SK-N-DZ (cell line): Measurements from ENCODE around the gene PEPD.

Source experiments
- DNase-seq: peaks from one replicate; pipeline ENCODE4 v3.0.0-alpha.2; 2015; ENCODE audit warnings: low spot score

The PEPD gene

GRCh38 chr19:33407716-33408115, 113.9 kb downstream of the PEPD start:
- no peak for DNase-seq

- no peak for DNase-seq
Measured at GRCh38 chr19:33407140-33407551, 114.4 kb downstream of the PEPD start.

- DNase-seq, result peak; percentile 68
Measured at GRCh38 chr19:33406521-33407139, 115.0 kb downstream of the PEPD start.

GRCh38 chr19:33405553-33406461, 115.8 kb downstream of the PEPD start:
- DNase-seq, result no peak

- DNase-seq, result no peak
Measured at GRCh38 chr19:33405254-33405552, 116.4 kb downstream of the PEPD start.

- no peak for DNase-seq
Measured at GRCh38 chr19:33404506-33405253, 116.9 kb downstream of the PEPD start.

- no peak for DNase-seq
Measured at GRCh38 chr19:33403973-33404304, 117.7 kb downstream of the PEPD start.

- no peak for DNase-seq
Measured at GRCh38 chr19:33403221-33403972, 118.2 kb downstream of the PEPD start.

GRCh38 chr19:33402421-33403220, 119.0 kb downstream of the PEPD start:
- no peak for DNase-seq

GRCh38 chr19:33401683-33402420, 119.7 kb downstream of the PEPD start:
- no peak for DNase-seq

GRCh38 chr19:33400856-33401682, 120.5 kb downstream of the PEPD start:
- DNase-seq, result no peak

- no peak for DNase-seq
Measured at GRCh38 chr19:33399745-33400681, 121.6 kb downstream of the PEPD start.

- DNase-seq, result no peak
Measured at GRCh38 chr19:33399081-33399744, 122.4 kb downstream of the PEPD start.

- no peak for DNase-seq
Measured at GRCh38 chr19:33398361-33399060, 123.1 kb downstream of the PEPD start.

GRCh38 chr19:33397536-33398360, 123.8 kb downstream of the PEPD start:
- DNase-seq, result no peak
